ENCODE results near the gene NPTN. TPM values are rescaled to one million over a fixed set of nuclear protein-coding genes. Genes with fewer than 3 reads are reported as not detected.

NPTN gene
- total RNA-seq, 2 experiments from 2014 or later: 44.5 to 46.0 TPM

DNA sequence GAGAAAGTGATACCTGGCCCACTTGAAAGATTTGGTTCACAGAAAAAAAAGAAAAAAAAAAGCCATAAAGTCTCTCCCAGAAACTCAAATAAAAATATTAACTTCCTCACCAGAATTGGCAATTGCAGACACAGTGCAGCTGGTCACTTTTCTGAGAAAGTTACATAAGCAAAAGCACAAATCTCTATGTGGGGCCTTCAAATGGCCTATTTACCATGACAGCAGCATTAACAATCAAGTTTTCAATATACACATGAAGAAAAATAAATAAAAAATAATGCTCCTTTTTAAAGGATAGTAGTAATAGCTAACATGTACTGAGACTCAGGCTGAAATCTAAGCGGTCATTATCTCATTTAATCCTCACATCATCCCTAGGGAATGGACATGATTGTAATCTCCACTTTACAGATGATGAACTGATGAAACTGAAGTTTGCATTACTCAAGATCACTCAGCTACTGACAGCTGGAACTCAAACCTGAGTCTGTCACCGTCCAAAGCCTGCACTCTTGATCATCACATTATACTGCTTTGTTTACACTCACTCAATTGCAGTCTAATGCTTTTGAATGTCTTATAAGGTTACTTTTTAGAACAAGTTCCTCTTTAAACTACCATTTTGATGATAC lies 3.3 kb downstream of the NPTN start:
- Mint-ChIP-seq H3K36me3 (ENCODE audit: low read depth) (peaks cover 2% of the 10 kb centered on the region), H3K4me3 (no peak overlapping the region), H3K4me1 (peaks cover 48% of the 10 kb centered on the region), H3K27me3 (peaks cover 4% of the 10 kb centered on the region), H3K27ac (no peak overlapping the region), H3K9me3 (no peaks in the 10 kb centered on the region)
- no peak for DNase-seq
- ChIA-PET POLR2A (interaction anchor here (0.9 to 1.2 kb wide), 3 partner anchors 8 to 67 kb away, joined by 3 to 4 read pairs (median 3); no protein-coding TSS in a partner anchor), CTCF (interaction anchor here (1.1 kb wide), 1 partner anchor 60 kb away, joined by 3 read pairs; no protein-coding TSS in a partner anchor)

DNA sequence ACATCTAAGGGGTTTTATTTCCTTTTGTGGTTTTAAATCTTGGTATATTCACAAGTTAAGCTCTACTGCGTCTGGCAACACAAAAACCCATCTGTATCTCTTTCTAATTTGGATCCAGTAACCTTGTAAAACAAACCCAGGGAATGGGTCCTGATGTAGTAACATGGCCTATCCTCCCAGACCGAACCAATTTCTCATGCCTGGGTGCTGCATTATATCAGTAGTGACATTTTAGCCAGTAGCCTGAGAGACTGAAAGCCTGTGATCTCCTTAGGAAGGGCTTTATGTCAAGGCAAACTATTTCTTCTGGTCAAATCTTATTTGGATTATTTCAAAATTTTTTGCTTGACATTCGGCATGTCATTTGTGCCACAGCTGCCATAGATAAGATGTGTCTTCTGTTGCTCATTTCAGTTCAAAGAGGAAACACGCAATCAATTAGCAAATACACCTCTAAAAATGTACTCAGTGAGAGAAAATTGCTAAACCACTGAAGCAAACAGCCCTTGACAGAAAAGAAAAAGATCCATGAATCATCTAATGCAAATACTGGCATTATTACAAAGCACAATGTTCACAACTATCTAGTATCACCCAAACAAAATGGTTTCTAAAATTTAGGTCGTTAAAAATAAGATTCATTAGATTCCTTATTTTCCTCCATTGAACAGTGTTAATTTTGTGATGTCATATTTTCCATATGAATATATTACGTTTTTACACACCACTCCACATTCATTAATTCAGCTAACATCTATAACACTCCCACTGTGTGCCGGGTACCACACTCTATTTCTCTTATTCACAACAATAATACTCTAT lies 4.0 kb downstream of the NPTN start:
- no peaks in the 10 kb centered on the region for H3K9me3 Mint-ChIP-seq
- peaks cover 2% of the 10 kb centered on the region for H3K36me3 Mint-ChIP-seq (ENCODE audit: low read depth)
- peaks cover 48% of the 10 kb centered on the region for H3K4me1 Mint-ChIP-seq
- H3K27ac Mint-ChIP-seq: no peak overlapping the region
- H3K27me3 Mint-ChIP-seq: peaks cover 2% of the 10 kb centered on the region
- POLR2A ChIA-PET: interaction anchor here (1.1 kb wide), 1 partner anchor 8 kb away, joined by 3 read pairs; no protein-coding TSS in a partner anchor
- DNase-seq: no peak
- CTCF ChIA-PET: interaction anchor here (1.1 kb wide), 1 partner anchor 60 kb away, joined by 3 read pairs; no protein-coding TSS in a partner anchor
- no peak overlapping the region for H3K4me3 Mint-ChIP-seq

DNA sequence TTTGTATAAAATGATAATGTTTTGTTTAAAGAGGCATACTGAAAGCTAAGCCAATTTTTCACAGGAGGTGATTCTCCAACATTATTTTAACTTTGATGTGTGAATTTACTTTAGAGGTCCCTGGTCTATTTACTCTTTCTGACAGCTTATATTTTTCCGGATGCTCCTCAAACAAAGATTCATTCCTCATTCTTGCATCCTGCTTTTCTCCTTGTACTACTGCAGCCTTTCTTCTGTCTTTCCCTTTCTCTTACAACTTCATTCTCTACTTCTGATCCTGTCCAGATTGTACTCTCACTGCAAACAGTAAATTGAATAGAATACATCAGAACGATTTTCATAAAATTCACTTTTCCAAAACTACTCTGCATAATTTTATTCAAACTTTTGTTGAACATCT lies 5.1 kb downstream of the NPTN start:
- no peaks in the 10 kb centered on the region for H3K9me3 Mint-ChIP-seq
- POLR2A ChIA-PET: no interaction called here

DNA sequence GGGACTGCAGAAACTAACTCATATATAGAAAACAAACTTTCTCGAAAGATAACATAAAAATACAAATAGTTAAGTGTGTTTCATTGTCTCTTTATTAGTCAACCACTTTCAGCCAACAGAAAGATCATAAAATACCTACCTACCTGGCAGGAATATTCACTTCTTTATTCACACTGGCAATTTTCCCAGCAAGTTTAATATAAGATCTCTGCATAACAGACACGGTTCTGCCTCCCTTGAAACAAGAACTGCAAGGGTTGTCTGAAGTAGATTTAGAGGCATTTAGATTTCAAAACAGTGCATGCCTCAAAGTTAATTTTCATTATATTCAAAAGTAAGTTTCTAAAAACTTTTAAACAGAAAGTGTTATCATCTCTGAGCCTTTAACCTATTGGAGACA lies 7.1 kb downstream of the NPTN start:
- peaks cover 2% of the 10 kb centered on the region for H3K36me3 Mint-ChIP-seq (ENCODE audit: low read depth)
- no peaks in the 10 kb centered on the region for H3K27me3 Mint-ChIP-seq
- H3K4me3 Mint-ChIP-seq: no peak overlapping the region
- CTCF ChIA-PET: interaction anchor here (7.0 kb wide), 1 partner anchor 10 kb away, joined by 62 read pairs; no protein-coding TSS in a partner anchor
- no peaks in the 10 kb centered on the region for H3K9me3 Mint-ChIP-seq
- no peak for DNase-seq
- H3K27ac Mint-ChIP-seq: no peak overlapping the region
- POLR2A ChIA-PET: no interaction called here
- peaks cover 36% of the 10 kb centered on the region for H3K4me1 Mint-ChIP-seq

More for the DNA sequence above, 5.1 kb downstream of the NPTN start:
- Mint-ChIP-seq H3K27me3 (no peaks in the 10 kb centered on the region), H3K36me3 (ENCODE audit: low read depth) (peaks cover 2% of the 10 kb centered on the region), H3K4me3 (no peak overlapping the region), H3K27ac (no peak overlapping the region), H3K4me1 (peaks cover 40% of the 10 kb centered on the region)
- CTCF ChIA-PET: interaction anchor here (1.8 kb wide), 1 partner anchor 9 kb away, joined by 13 read pairs; no protein-coding TSS in a partner anchor
- no peak for DNase-seq

DNA sequence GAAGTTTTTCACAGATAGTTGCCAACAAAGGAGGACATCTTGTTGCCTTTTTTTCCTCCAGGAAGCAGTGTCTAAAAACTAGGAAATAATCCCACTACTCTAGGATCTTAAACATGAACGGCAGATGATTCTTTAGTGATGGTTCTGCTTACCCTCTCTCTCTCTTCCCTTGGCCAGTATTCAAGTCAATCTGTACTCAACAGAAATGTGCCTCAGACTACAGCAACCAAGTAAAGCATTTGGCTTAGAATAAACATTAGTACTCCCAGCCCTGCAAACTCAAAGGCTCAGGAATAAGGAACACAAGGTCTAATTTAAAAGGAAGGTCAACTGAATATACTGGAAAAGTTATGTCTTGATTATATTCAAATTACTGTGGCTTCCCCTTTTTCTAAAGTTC lies 8.7 kb downstream of the NPTN start:
- Mint-ChIP-seq H3K27me3 (no peaks in the 10 kb centered on the region), H3K4me3 (no peak overlapping the region), H3K27ac (no peak overlapping the region), H3K4me1 (peaks cover 33% of the 10 kb centered on the region), H3K9me3 (no peaks in the 10 kb centered on the region), H3K36me3 (ENCODE audit: low read depth) (peaks cover 2% of the 10 kb centered on the region)
- CTCF ChIA-PET: interaction anchor here (7.0 kb wide), 1 partner anchor 11 kb away, joined by 62 read pairs; no protein-coding TSS in a partner anchor
- POLR2A ChIA-PET: interaction anchor here (2.3 kb wide), 1 partner anchor 8 kb away, joined by 10 read pairs; no protein-coding TSS in a partner anchor
- DNase-seq: no peak

DNA sequence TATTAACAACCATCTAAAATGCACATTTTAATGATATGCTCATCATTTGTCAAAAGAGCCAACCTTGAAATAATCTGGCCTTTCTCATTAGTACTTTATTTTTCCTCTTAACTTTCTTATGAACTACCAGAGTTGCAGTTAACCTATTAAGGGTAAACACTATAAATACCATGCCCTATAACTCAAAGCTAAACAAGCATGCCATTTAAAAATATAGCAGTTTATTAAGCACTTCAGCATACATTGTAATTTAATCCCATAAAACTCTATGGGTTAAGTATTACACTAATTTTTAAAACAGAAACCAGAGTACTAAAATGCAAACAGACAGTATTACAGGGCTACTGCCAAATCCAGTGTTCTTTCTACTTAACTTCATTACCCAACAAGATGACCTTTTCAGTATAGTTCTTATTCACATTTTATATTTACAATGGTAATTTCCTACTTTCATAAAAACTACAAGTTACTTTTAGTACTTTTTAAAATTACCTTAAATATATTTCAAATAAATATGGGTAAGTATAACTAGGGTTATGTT lies 11.8 kb downstream of the NPTN start:
- Mint-ChIP-seq H3K4me3 (no peak overlapping the region), H3K9me3 (no peaks in the 10 kb centered on the region), H3K27ac (no peak overlapping the region), H3K36me3 (ENCODE audit: low read depth) (no peaks in the 10 kb centered on the region), H3K27me3 (no peaks in the 10 kb centered on the region), H3K4me1 (peaks cover 19% of the 10 kb centered on the region)
- no peak for DNase-seq
- CTCF ChIA-PET: interaction anchor here (7.0 kb wide), 1 partner anchor 15 kb away, joined by 62 read pairs; no protein-coding TSS in a partner anchor
- POLR2A ChIA-PET: interaction anchor here (1.5 to 2.8 kb wide), 2 partner anchors 9 to 11 kb away, joined by 3 to 14 read pairs; partner anchors contain the start of gene NPTN

DNA sequence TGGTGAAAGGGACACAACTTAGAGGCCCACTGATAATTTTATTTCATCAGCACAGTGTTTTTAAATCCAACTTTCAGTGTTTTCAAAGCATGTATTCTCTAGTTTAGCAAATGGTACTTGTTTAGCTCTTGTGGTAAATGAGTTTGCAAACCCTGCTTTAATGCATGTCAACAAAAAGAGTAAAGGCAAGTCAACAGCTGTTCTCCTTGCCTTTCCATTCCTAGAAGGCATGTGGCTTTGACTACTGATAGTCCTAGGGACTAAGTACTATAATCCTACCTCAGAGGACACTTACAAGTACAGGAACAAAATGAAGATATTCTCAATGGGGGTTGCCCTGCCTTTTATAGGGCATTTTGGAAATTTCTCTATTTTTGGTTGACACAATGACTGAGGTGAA lies 13.1 kb downstream of the NPTN start:
- POLR2A ChIA-PET: interaction anchor here (2.8 kb wide), 1 partner anchor 12 kb away, joined by 14 read pairs; the partner anchor contains the start of gene NPTN
- CTCF ChIA-PET: interaction anchor here (0.8 to 7.0 kb wide), 3 partner anchors 12 to 16 kb away, joined by 3 to 62 read pairs (median 6); partner anchors contain the start of gene NPTN
- H3K27ac Mint-ChIP-seq: no peak overlapping the region
- no peak overlapping the region for H3K4me3 Mint-ChIP-seq
- peaks cover 19% of the 10 kb centered on the region for H3K4me1 Mint-ChIP-seq
- H3K27me3 Mint-ChIP-seq: no peaks in the 10 kb centered on the region
- no peak for DNase-seq
- no peaks in the 10 kb centered on the region for H3K9me3 Mint-ChIP-seq
- H3K36me3 Mint-ChIP-seq (ENCODE audit: low read depth): no peaks in the 10 kb centered on the region

DNA sequence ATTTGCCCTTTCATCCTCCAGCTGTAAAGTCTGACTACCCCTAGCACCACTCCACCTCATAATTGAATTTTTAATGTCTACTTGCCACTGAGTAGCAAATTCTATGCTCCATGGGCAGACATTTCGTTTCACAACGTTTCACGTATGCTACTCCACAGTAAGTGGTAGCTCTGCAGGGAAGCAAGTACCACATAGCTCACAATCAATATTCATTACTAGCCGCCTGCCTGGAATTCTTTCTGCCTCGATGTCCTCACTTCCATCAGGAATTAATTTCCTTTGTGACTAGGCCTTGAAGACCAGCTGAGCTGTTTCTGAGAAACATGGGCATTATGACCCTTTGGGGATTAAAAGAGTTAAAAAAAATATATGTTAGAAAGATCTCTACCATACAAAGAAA lies 15.3 kb downstream of the NPTN start:
- POLR2A ChIA-PET: interaction anchor here (0.9 kb wide), 1 partner anchor 58 kb away, joined by 3 read pairs; no protein-coding TSS in a partner anchor
- no peak for DNase-seq
- no peak overlapping the region for H3K4me3 Mint-ChIP-seq
- no peaks in the 10 kb centered on the region for H3K9me3 Mint-ChIP-seq
- CTCF ChIA-PET: interaction anchor here (1.0 to 2.0 kb wide), 6 partner anchors 11 to 87 kb away, joined by 3 to 6 read pairs (median 4); no protein-coding TSS in a partner anchor
- peaks cover 19% of the 10 kb centered on the region for H3K4me1 Mint-ChIP-seq
- no peaks in the 10 kb centered on the region for H3K27me3 Mint-ChIP-seq
- H3K36me3 Mint-ChIP-seq (ENCODE audit: low read depth): no peaks in the 10 kb centered on the region
- no peak overlapping the region for H3K27ac Mint-ChIP-seq

DNA sequence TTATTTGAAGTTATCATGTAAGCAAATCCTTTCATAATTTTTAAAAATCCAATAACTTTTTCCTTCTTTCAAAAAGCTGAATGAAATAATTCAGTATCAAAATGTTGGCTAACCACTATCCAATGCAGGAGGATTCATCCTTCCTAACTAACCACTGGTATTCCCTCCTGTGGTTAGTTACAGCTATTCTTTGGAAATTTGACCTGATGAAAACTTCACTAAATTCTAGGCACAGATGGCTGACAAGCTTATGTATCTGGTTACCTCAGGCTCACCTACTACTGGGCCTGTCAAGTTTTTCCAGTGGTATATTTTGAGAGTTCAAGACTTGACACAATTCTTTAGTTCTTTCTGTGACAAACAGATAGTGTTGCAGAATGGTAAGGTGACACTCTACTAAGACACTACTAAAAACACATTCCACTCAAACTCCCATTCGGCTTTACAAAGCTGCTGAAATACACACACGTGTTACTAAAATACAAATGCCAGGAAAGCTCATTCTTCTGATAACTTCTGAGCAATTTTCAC lies 15.8 kb downstream of the NPTN start:
- POLR2A ChIA-PET: interaction anchor here (0.9 to 1.0 kb wide), 2 partner anchors 14 to 57 kb away, joined by 3 read pairs; no protein-coding TSS in a partner anchor
- Mint-ChIP-seq H3K4me1 (peaks cover 19% of the 10 kb centered on the region), H3K27ac (no peak overlapping the region), H3K36me3 (ENCODE audit: low read depth) (no peaks in the 10 kb centered on the region), H3K4me3 (no peak overlapping the region), H3K27me3 (no peaks in the 10 kb centered on the region), H3K9me3 (no peaks in the 10 kb centered on the region)
- no peak for DNase-seq
- CTCF ChIA-PET: interaction anchor here (1.0 to 2.0 kb wide), 6 partner anchors 11 to 87 kb away, joined by 3 to 6 read pairs (median 4); no protein-coding TSS in a partner anchor

DNA sequence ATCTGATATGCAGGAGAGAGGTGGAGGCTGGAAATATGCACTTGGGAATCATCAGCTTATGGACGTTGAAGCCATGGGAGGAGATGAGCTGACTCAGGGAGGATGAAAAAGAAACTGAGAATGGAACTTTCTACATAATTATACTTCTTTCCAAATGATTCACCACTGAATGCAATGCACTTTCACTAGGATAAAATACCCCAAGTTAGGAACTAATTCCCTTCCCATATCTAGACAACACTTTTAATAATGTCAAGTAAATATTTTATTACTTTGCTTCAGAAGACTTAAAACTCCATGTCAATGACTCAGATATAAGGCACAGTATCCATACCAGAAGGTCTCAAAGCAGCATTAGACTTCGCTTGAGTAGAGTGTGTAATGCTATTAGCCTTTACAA lies 24.2 kb downstream of the NPTN start:
- H3K4me3 Mint-ChIP-seq: no peak overlapping the region
- no peaks in the 10 kb centered on the region for H3K9me3 Mint-ChIP-seq
- no peak for DNase-seq
- H3K4me1 Mint-ChIP-seq: peaks cover 34% of the 10 kb centered on the region
- H3K36me3 Mint-ChIP-seq (ENCODE audit: low read depth): peaks cover 3% of the 10 kb centered on the region
- H3K27me3 Mint-ChIP-seq: no peaks in the 10 kb centered on the region
- no peak overlapping the region for H3K27ac Mint-ChIP-seq
- ChIA-PET CTCF (interaction anchor here (1.4 to 6.6 kb wide), 4 partner anchors 10 to 303 kb away, joined by 3 to 47 read pairs (median 4); no protein-coding TSS in a partner anchor), POLR2A (no interaction called here)

DNA sequence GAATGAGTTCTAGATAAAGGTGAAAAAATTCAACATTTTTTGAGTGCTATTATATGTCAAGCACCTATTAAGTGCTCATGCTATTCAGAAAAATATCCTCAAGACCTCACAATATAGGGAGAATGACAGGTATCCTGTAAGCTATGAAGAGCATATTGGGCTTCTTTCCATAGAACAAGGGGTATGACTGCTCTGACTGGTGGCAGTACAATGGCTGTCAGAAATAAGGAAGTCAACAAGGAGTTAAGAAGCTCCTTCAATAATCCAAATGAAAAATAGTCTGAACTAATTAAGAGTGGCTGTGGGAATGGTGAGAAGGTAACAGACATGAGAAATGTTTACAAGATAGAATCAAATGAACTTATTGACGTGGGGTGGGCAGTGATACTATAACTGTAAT lies 24.7 kb downstream of the NPTN start:
- H3K36me3 Mint-ChIP-seq (ENCODE audit: low read depth): peaks cover 3% of the 10 kb centered on the region
- ChIA-PET POLR2A (no interaction called here), CTCF (interaction anchor here (0.5 to 6.6 kb wide), 6 partner anchors 11 to 303 kb away, joined by 3 to 47 read pairs (median 4); no protein-coding TSS in a partner anchor)
- peaks cover 38% of the 10 kb centered on the region for H3K4me1 Mint-ChIP-seq
- DNase-seq: no peak
- H3K9me3 Mint-ChIP-seq: no peaks in the 10 kb centered on the region
- no peak overlapping the region for H3K27ac Mint-ChIP-seq
- H3K4me3 Mint-ChIP-seq: no peak overlapping the region
- H3K27me3 Mint-ChIP-seq: no peaks in the 10 kb centered on the region

DNA sequence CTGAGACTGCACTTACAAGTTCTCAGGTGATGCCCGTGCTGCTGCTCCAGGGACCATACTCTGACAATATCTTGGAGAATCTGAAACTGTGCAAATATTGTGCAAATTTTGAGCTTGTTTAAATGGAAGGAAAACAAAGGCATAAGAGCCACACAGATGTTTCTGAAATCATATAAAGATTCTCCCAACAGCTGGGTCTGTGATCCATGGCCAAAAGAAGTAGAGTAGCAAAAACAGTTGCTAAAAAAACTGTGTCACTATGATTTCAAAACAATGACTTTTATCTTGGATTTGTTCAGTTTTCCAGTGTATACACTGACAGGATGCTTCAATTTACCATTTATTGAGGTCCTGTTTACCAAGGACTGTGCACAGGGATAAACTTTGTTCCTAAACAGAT lies 25.3 kb downstream of the NPTN start:
- DNase-seq: no peak
- Mint-ChIP-seq H3K27ac (no peak overlapping the region), H3K27me3 (no peaks in the 10 kb centered on the region), H3K36me3 (ENCODE audit: low read depth) (peaks cover 3% of the 10 kb centered on the region), H3K4me3 (no peak overlapping the region), H3K9me3 (no peaks in the 10 kb centered on the region), H3K4me1 (peaks cover 38% of the 10 kb centered on the region)
- ChIA-PET CTCF (interaction anchor here (0.5 to 6.6 kb wide), 9 partner anchors 11 to 302 kb away, joined by 3 to 47 read pairs (median 4); no protein-coding TSS in a partner anchor), POLR2A (no interaction called here)
